ENCODE data around the gene DACH1. TPM values are rescaled to one million over a fixed set of nuclear protein-coding genes. Genes with fewer than 3 reads are reported as not detected.

DACH1 gene
- total RNA-seq, 1 experiment from 2014 or later: not detected

DNA sequence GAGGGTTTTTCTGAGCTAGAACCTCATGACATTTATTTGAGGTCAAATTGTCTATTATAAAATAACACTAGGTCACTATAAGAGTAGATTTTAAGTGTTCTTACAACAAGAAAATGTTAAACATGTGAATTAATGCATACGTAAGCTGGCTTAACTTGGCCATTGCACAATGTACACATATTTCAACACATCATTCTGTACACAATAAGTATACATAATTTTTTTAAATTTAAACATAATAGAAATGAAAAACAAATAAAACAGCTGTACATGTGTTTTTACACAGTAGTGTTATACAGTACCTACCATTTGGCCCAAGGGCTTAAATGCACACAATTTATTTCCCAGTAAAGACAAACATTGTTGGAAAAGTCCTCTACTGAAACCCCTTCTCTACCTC is 269.9 kb downstream of the DACH1 start:
- Histone ChIP-seq H3K4me3 (ENCODE audit: low read length) (no peak overlapping the region), H3F3A (ENCODE audit: low read length, unreplicated experiment) (no peaks in the 10 kb centered on the region), H2AFZ (ENCODE audit: low read length) (no peak overlapping the region), H3K79me2 (ENCODE audit: low read length) (no peaks in the 10 kb centered on the region), H3K9ac (ENCODE audit: low read length) (no peak overlapping the region), H4K20me1 (ENCODE audit: low read length) (no peaks in the 10 kb centered on the region), H3K4me1 (ENCODE audit: insufficient read depth, low read length) (no peaks in the 10 kb centered on the region), H3K4me2 (ENCODE audit: low read length) (no peak overlapping the region), H3K36me3 (ENCODE audit: low read depth, low read length) (no peaks in the 10 kb centered on the region), H3K27me3 (ENCODE audit: low read length) (no peaks in the 10 kb centered on the region), H3K9me3 (ENCODE audit: low read length) (no peaks in the 10 kb centered on the region), H3K27ac (ENCODE audit: low read length) (no peak overlapping the region), H3K9me2 (replicated peaks; ENCODE audit: low read length) (no peaks in the 10 kb centered on the region)
- CTCF ChIA-PET: no interaction called here
- DNase-seq (no peak), ATAC-seq (no peak)
- TF ChIP-seq, protein P1, sequence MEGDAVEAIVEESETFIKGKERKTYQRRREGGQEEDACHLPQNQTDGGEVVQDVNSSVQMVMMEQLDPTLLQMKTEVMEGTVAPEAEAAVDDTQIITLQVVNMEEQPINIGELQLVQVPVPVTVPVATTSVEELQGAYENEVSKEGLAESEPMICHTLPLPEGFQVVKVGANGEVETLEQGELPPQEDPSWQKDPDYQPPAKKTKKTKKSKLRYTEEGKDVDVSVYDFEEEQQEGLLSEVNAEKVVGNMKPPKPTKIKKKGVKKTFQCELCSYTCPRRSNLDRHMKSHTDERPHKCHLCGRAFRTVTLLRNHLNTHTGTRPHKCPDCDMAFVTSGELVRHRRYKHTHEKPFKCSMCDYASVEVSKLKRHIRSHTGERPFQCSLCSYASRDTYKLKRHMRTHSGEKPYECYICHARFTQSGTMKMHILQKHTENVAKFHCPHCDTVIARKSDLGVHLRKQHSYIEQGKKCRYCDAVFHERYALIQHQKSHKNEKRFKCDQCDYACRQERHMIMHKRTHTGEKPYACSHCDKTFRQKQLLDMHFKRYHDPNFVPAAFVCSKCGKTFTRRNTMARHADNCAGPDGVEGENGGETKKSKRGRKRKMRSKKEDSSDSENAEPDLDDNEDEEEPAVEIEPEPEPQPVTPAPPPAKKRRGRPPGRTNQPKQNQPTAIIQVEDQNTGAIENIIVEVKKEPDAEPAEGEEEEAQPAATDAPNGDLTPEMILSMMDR (conservative IDR thresholded peaks at IDR 0.05; ENCODE audit: low read depth, low read length): no peak
- TF ChIP-seq EZH2 (IDR thresholded peaks at IDR 0.05; ENCODE audit: low read length, unreplicated experiment) (no peak), EZH2phosphoT487 (IDR thresholded peaks at IDR 0.05; ENCODE audit: borderline replicate concordance, low read length) (no peak)
- POLR2A ChIA-PET (ENCODE audit: unreplicated experiment): no interaction called here
- intact Hi-C loops (cut with micrococcal nuclease): no loop called here
- no TSS peak for BruUV-seq (replicated peaks)

DNA sequence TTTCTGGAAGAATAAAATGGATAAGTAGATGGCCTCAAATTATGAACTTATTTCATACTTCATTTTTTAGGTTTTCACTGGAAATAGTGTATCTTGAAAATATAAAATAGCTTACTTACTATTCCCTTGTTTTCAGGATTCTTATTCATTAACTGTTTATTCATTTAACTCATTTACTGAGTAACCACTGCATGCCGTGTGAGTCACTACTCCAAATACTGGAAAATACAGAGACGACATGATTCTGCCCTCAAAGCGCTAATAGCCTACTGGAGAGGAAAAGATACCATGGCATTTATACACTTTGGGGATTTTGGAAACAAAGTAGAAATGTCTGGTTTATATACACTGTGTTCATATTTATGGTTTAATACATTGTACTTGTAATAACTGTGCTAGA is 270.9 kb downstream of the DACH1 start:
- BruUV-seq (replicated peaks): no TSS peak
- H3F3A ChIP-seq (ENCODE audit: low read length, unreplicated experiment): no peaks in the 10 kb centered on the region
- no peak for DNase-seq

DNA sequence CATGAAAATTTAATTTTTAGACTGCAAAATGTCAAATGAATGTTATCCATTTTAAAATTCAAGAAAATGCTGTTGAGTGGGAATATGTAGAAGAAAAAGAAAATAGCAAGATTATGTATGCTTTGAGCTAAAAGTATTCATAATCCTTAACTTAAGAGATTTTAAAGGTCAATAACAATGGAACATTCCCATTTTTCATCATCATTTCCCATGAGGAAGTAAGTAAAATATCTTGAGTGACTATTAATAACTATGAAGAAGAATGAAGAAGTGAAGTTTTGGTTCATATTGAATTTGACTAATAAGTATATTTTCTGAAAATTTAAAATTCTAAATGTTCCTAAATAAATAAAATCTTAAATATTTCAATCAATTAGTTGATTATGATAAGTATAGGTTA is 273.4 kb downstream of the DACH1 start:
- no peak for TF ChIP-seq EZH2 (IDR thresholded peaks at IDR 0.05; ENCODE audit: low read length, unreplicated experiment)
- TF ChIP-seq, protein P1 (conservative IDR thresholded peaks at IDR 0.05; ENCODE audit: low read depth, low read length): no peak
- TF ChIP-seq EZH2phosphoT487 (IDR thresholded peaks at IDR 0.05; ENCODE audit: borderline replicate concordance, low read length): no peak
- no peaks in the 10 kb centered on the region for H3K9me3 ChIP-seq (ENCODE audit: low read length)
- H3K4me1 ChIP-seq (ENCODE audit: insufficient read depth, low read length): no peaks in the 10 kb centered on the region
- H3K79me2 ChIP-seq (ENCODE audit: low read length): no peaks in the 10 kb centered on the region
- no peaks in the 10 kb centered on the region for H3F3A ChIP-seq (ENCODE audit: low read length, unreplicated experiment)
- H3K4me3 ChIP-seq (ENCODE audit: low read length): no peak overlapping the region
- CTCF ChIA-PET: no interaction called here
- BruUV-seq (replicated peaks): no TSS peak
- no peak overlapping the region for H3K4me2 ChIP-seq (ENCODE audit: low read length)
- POLR2A ChIA-PET (ENCODE audit: unreplicated experiment): no interaction called here
- H3K9ac ChIP-seq (ENCODE audit: low read length): no peak overlapping the region
- H3K36me3 ChIP-seq (ENCODE audit: low read depth, low read length): no peaks in the 10 kb centered on the region
- intact Hi-C loops (cut with micrococcal nuclease): no loop called here
- DNase-seq (no peak), ATAC-seq (no peak)
- H2AFZ ChIP-seq (ENCODE audit: low read length): no peak overlapping the region
- no peaks in the 10 kb centered on the region for H3K27me3 ChIP-seq (ENCODE audit: low read length)
- H3K27ac ChIP-seq (ENCODE audit: low read length): no peak overlapping the region
- no peaks in the 10 kb centered on the region for H3K9me2 ChIP-seq (replicated peaks; ENCODE audit: low read length)
- no peaks in the 10 kb centered on the region for H4K20me1 ChIP-seq (ENCODE audit: low read length)

More for the DNA sequence above, 270.9 kb downstream of the DACH1 start:
- Histone ChIP-seq H3K9ac (ENCODE audit: low read length) (no peak overlapping the region), H3K9me3 (ENCODE audit: low read length) (no peaks in the 10 kb centered on the region), H3K4me3 (ENCODE audit: low read length) (no peak overlapping the region), H3K36me3 (ENCODE audit: low read depth, low read length) (no peaks in the 10 kb centered on the region), H4K20me1 (ENCODE audit: low read length) (no peaks in the 10 kb centered on the region), H3K79me2 (ENCODE audit: low read length) (no peaks in the 10 kb centered on the region), H3K4me1 (ENCODE audit: insufficient read depth, low read length) (no peaks in the 10 kb centered on the region), H3K4me2 (ENCODE audit: low read length) (no peak overlapping the region), H3K9me2 (replicated peaks; ENCODE audit: low read length) (no peaks in the 10 kb centered on the region), H3K27me3 (ENCODE audit: low read length) (no peaks in the 10 kb centered on the region), H3K27ac (ENCODE audit: low read length) (no peak overlapping the region), H2AFZ (ENCODE audit: low read length) (no peak overlapping the region)
- intact Hi-C loops (cut with micrococcal nuclease): no loop called here
- TF ChIP-seq EZH2phosphoT487 (IDR thresholded peaks at IDR 0.05; ENCODE audit: borderline replicate concordance, low read length): no peak
- TF ChIP-seq, protein P1 (conservative IDR thresholded peaks at IDR 0.05; ENCODE audit: low read depth, low read length): no peak
- TF ChIP-seq EZH2 (IDR thresholded peaks at IDR 0.05; ENCODE audit: low read length, unreplicated experiment): no peak
- ChIA-PET POLR2A (ENCODE audit: unreplicated experiment) (no interaction called here), CTCF (no interaction called here)
- ATAC-seq: no peak

Data from PC-3 (cell line).